GM21423 (cell line): Measurements from ENCODE around the gene STRIP1.

Experiments used
- ATAC-seq: cut with Tn5 transposase; IDR thresholded peaks from one replicate; pipeline ENCODE4 v1.9.1; 2021; ENCODE audit warnings: mild to moderate bottlenecking, moderate library complexity; ENCODE audit not compliant: unreplicated experiment

STRIP1 gene

DNA sequence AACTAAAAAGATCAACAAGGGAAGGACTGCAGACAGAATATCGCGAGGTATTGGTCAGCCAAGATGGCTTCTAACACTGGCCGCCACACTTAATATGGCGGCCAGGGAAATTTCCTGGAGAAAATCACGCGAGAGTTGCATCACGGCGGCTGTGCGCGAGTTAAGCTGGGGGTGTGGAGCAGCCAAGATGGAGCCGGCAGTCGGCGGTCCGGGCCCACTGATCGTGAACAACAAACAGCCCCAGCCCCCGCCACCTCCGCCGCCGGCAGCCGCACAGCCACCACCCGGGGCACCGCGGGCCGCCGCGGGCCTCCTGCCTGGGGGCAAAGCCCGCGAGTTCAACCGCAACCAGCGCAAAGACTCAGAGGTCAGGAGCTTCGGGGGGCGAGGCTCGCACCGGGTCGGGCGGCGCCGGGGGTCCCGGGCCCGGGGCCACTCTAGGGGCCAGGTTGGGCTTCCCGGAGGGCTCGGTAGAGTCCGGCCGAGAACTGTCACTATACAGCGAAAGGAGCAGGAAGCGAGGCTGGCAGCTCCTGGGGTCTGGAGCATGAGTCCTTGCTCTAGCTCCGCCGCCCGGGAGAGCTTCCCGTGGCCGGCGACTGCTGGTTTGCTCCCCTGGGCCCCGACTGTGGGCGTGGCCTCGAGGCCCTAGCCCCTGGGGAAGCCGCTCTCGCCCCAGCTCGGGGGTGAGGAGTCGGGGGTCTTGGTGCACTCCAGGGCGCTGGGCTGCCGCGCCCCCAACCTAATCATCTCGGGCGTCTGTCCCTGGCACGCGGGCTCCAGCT is at the start of gene STRIP1:
Gene STRIP1, plus strand, starts transcription at position 174 of the 785 bp plus-strand sequence. Its CDS starts 14 bp downstream, at position 188.
- ATAC-seq = peak; percentile 88

DNA sequence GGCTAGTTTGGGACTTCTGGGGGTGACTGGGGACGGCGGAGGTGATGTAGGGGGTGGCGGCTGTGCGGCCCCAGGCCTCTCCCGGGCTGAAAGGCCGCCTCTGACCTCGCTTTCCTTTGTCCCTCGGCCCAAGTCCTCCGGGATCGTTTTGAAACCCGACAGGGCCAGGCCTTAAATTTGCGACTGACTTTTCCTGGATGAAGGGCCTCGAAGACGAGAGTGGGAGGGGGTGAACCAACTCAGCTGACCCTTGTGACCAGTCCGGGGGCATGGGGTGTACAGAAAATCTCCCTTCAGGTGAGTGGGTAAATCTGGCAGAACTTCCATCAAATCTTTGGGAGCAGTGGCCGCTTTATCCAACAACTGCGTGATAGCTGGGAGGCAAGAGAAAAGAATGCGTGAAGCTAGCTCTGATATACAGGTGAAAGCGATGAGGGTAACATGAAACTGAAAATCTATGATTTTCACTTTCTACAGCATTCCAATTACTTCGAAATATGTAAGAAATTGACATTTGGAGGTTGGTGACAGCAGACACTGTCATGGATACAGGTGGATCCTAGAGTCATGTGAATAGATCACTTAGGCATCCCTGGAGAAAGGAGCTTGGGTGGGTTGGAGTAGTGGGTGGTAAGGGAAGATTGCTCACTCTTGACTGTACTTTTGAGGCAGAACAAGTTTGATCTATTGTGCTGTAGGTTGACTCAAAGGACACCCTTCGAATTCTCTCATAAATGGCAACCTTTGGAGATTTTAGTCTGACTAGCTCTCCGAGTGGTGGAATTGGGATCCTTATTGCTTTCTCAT is 49.0 kb upstream of the STRIP1 start:
- peak; percentile 1 for ATAC-seq

DNA sequence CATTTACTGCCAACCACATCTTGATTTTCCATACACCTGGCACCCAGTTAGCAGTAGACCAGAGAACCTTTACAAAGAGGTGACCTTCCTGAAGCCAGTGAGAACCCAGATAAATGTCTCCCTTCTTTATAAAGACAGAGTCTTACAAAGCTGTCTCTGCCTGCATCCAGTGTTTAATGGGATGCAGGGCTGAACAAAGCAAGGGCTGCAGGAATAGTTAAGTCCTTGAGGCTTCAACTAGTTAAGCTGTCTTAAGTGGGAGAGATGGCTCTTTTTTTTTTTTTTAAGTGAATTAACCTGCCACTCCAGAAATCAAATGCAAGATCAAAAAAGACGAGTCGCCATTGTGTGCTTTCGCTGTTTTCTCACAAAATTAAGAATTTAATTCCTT is 48.4 kb upstream of the STRIP1 start:
- no peak for ATAC-seq

- ATAC-seq = no peak
Measured at GRCh38 chr1:109988349-109988914, 46.0 kb upstream of the STRIP1 start.

- no peak for ATAC-seq
Measured at GRCh38 chr1:109989506-109990301, 44.7 kb upstream of the STRIP1 start.

DNA sequence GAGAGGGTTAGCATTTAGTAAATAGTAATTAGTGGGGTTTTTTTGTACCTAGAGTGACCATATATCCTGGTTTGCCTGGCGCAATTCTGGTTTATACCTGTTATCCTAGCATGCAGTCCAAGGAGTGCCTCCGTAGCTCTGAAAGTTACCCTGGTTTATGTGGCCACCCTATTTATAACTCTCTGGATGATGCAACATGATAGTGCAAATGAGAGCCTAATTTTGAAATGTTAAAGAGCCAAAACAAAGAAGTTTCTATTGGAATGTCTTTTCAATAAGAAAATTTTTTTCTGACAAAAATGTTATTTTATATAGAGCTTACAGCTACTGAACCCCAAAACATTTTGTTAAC is 44.1 kb upstream of the STRIP1 start:
- ATAC-seq = no peak

GRCh38 chr1:109991400-109991925 is 43.0 kb upstream of the STRIP1 start:
- no peak for ATAC-seq

GRCh38 chr1:109993885-109994284 is 40.5 kb upstream of the STRIP1 start:
- ATAC-seq = no peak

- no peak for ATAC-seq
Measured at GRCh38 chr1:109994654-109995053, 39.8 kb upstream of the STRIP1 start.

GRCh38 chr1:109995536-109995935 is 38.9 kb upstream of the STRIP1 start:
- ATAC-seq = no peak

- no peak for ATAC-seq
Measured at GRCh38 chr1:109996476-109996875, 37.9 kb upstream of the STRIP1 start.

- ATAC-seq = no peak
Measured at GRCh38 chr1:109997204-109997866, 37.1 kb upstream of the STRIP1 start.

GRCh38 chr1:109997867-109998229 is 36.6 kb upstream of the STRIP1 start:
- no peak for ATAC-seq

- ATAC-seq = no peak
Measured at GRCh38 chr1:110002695-110003094, 31.7 kb upstream of the STRIP1 start.

DNA sequence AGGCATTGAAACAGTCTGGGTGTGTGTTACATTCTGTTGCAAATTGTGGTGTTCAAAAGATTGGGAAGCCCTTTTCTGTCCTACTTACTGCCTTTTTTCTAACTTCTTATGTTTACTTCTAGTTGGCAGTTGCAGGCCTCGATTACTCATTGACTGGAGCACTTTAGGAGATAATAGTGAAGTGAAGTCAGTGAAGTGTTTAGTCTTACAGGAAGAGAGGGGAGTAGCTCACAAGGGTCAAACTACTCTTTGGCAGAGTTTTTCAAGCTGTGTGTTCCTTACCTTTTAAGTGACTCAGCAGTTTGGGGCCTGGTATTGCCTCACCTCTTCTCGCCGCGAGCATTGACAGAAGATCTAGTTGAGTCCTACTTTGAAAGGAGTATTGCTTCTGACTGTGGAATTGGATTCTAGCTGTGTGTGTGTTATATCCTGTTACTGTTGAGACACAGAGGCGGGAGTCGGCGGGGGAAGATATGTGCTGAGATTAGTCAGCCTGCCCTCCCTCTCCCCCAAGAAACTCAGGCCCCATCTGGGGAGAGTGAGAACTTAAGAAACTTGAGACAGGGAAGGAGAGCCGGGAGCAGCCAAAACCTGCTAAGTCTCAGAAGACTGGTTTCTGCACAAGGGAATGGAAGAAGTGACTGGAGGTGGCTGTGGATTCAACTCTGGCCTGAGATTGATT is 30.5 kb upstream of the STRIP1 start:
- ATAC-seq = peak; percentile 77

DNA sequence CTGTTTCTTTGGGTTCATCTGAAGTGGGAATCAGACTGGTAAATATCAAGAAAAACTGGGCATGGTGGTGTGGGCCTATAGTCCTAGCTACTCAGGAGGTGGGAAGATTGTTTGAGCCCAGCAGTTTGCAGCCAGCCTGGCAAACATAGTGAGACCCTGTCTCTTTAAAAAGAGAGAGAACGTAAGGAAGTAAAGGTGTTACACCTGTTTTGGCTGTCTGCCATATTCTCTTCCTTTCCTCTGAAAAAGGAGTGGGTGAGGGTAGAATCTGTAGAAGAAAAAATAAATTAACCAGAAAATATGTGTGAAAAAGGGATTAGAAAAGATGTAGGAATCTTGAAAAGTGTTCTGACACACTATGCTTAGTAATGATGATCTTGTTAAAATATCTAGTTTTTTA is 29.8 kb upstream of the STRIP1 start:
- no peak for ATAC-seq

DNA sequence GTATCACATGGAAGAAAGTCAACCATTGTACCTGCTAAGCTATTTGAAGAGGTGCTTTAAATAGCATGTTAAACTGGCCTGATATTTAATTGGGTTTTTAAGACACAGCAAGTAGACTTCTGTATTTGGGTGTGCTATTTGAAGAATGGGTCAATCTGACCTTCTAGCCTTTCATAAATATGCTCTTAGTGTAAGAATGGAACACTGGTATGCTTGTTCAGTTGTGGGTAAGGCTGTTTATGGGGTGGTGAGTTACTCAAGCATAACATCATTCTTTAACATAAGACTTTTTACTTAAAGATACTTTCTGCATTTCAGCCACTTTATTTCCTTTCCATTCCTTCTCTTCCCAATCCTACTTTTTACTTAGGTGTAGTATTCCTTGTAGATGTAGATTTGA is 28.5 kb upstream of the STRIP1 start:
- no peak for ATAC-seq

DNA sequence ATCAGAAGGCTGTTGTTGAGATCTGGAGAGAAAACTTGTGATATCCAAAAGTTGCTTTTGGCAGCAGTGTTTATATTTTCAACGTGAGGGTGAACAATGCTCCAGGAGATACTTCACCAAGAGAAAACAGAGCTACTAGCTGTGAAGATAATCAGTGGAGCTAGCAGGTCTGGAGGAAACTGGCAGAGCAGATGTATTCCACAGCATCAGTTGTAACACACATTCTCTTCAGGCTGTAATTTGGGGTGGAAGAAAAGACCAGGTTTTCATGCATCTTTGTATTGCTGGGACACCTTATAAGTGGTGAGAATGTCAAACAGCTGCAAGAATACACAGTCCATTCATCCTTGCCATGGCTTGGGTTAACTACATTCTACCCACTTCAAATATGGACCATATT is 27.9 kb upstream of the STRIP1 start:
- no peak for ATAC-seq

DNA sequence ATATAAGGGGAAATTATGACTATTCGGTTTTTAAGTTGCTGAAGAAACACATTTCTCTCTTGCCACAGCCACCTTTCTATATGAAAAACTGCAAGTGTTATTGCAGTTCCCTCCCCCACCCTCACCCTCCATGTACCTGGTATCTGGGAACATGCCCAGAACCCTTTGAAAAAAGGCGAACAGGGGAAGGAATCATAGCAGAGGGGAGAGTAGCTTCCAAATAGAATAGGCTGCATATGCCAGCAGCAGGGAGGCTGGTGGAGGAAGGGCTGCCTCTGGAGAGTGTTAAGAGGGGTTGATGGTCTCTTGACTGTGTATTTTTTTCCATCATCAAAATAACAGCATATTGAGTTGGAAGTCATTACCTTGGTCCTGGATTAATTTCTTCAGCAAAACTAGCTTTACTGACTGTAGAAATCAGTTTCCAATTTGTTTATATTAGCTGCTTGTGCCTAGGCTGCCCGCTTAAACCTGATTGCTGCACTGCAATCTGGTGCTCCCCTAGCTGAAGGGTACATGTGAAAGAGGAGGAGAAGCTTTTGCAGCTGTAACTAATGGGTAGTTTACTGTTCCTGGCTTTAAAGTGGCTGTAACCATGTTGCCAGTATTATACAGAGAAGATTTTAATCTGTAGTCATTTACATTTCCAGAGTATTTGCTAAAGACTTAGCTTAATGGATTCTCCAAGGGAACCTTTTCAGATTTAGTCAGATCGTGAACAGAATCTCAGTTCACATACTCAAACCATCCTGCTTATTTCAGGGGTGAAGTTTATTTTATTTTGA is 27.2 kb upstream of the STRIP1 start:
- ATAC-seq = no peak
